ENCODE results near the gene PRRT2.
A peak's percentile ranks its signal among the peaks of the same experiment; 100 is the strongest.
"Not testable (repeated sequence)": the region's sequence is repeated elsewhere in the genome, so short reads cannot be mapped to it uniquely, and the experiment has no call there.

The PRRT2 gene

GRCh38 chr16:29784157-29784556 lies 27.8 kb upstream of the PRRT2 start:
- no peak overlapping the region for H3K27ac ChIP-seq
- ChIA-PET POLR2A (ENCODE audit: low non-redundant PET) (no interaction called here), CTCF (interaction anchor here (0.6 to 1.5 kb wide), 2 partner anchors 9 to 14 kb away, joined by 3 read pairs; no protein-coding TSS in a partner anchor)
- DNase-seq (ENCODE audit: low spot score), result peak; percentile 57
- no peak for TF ChIP-seq CTCF (conservative IDR thresholded peaks at IDR 0.05; ENCODE audit: low read depth)

- ChIA-PET CTCF (interaction anchor here (0.6 to 1.5 kb wide), 4 partner anchors 8 to 275 kb away, joined by 3 to 4 read pairs (median 3); no protein-coding TSS in a partner anchor), POLR2A (ENCODE audit: low non-redundant PET) (no interaction called here)
- TF ChIP-seq CTCF (conservative IDR thresholded peaks at IDR 0.05; ENCODE audit: low read depth), result peak; percentile 33
- no peak overlapping the region for H3K27ac ChIP-seq
- no peak for DNase-seq (ENCODE audit: low spot score)
Observed at GRCh38 chr16:29784901-29785500, 27.0 kb upstream of the PRRT2 start.

- CTCF ChIA-PET; DNase-seq (ENCODE audit: low spot score); H3K27ac ChIP-seq: not testable (repeated sequence)
- POLR2A ChIA-PET (ENCODE audit: low non-redundant PET), result interaction anchor here (0.6 kb wide), 1 partner anchor 387 kb away, joined by 3 read pairs; no protein-coding TSS in a partner anchor
Observed at GRCh38 chr16:29787155-29787554, 24.8 kb upstream of the PRRT2 start.

GRCh38 chr16:29789775-29790182 lies 22.2 kb upstream of the PRRT2 start:
- peak overlapping the region; percentile 87 for H3K27ac ChIP-seq
- POLR2A ChIA-PET (ENCODE audit: low non-redundant PET), result interaction anchor here (0.8 to 1.6 kb wide), 3 partner anchors 11 to 27 kb away, joined by 3 to 5 read pairs (median 3); no protein-coding TSS in a partner anchor
- no peak for TF ChIP-seq CTCF (conservative IDR thresholded peaks at IDR 0.05; ENCODE audit: low read depth)
- no peak for DNase-seq (ENCODE audit: low spot score)
- CTCF ChIA-PET, result interaction anchor here (0.6 to 1.5 kb wide), 7 partner anchors 8 to 60 kb away, joined by 3 to 8 read pairs (median 4); partner anchors contain the start of gene PAGR1

- TF ChIP-seq CTCF (conservative IDR thresholded peaks at IDR 0.05; ENCODE audit: low read depth), result peak; percentile 83
- ChIA-PET CTCF (interaction anchor here (0.6 to 1.5 kb wide), 8 partner anchors 9 to 61 kb away, joined by 3 to 8 read pairs (median 4); partner anchors contain the start of gene PAGR1), POLR2A (ENCODE audit: low non-redundant PET) (interaction anchor here (0.6 to 1.6 kb wide), 5 partner anchors 11 to 171 kb away, joined by 3 to 11 read pairs (median 3); partner anchors contain the start of gene TMEM219)
- H3K27ac ChIP-seq, result peak within 1 kb of the TSS; percentile 87
- peak; percentile 99 for DNase-seq (ENCODE audit: low spot score)
Observed at GRCh38 chr16:29790183-29790948, 21.6 kb upstream of the PRRT2 start, which contains the start of gene KIF22. Gene KIF22 (plus strand): TSS chr16:29790751. CDS start chr16:29790760, 9 bp downstream.

GRCh38 chr16:29790949-29791844 lies 20.8 kb upstream of the PRRT2 start:
- ChIA-PET POLR2A (ENCODE audit: low non-redundant PET) (interaction anchor here (0.5 to 1.6 kb wide), 6 partner anchors 10 to 639 kb away, joined by 3 to 11 read pairs (median 5); partner anchors contain the start of gene TMEM219), CTCF (interaction anchor here (0.7 to 1.5 kb wide), 6 partner anchors 11 to 58 kb away, joined by 3 to 8 read pairs (median 4); partner anchors contain the start of gene PAGR1)

More at GRCh38 chr16:29790949-29791844, 20.8 kb upstream of the PRRT2 start:
- H3K27ac ChIP-seq, result peak overlapping the region; percentile 87
- no peak for DNase-seq (ENCODE audit: low spot score)
- no peak for TF ChIP-seq CTCF (conservative IDR thresholded peaks at IDR 0.05; ENCODE audit: low read depth)
